Right lung (tissue), 5 donors: Measurements from ENCODE around the gene COL20A1. TPM values are rescaled to one million over a fixed set of nuclear protein-coding genes. Genes with fewer than 3 reads are reported as not detected.

ENCODE experiments used
- DNase-seq, 2 donors: peaks; one replicate each; pipeline ENCODE4 v3.0.0-alpha.2; 2013
- polyA plus RNA-seq, 5 donors: library from polyadenylated mRNA; unstranded; fragments of 120-200 nt; gene quantifications; one replicate each; pipeline versions ENCODE4 v1.2.1 to v1.2.3, GENCODE V29; 2013; ENCODE audit warnings: inconsistent platforms in 1 of 5, low replicate concordance in 1 of 5; ENCODE audit not compliant: insufficient read length in 5 of 5, insufficient read depth in 1 of 5

COL20A1 gene
- polyA plus RNA-seq, 5 donors: 0.06 to 0.73 (median 0.31) TPM

GRCh38 chr20:63307538-63308217 lies 14.7 kb downstream of the COL20A1 start:
- DNase-seq: no peak

- no peak for DNase-seq
Measured at GRCh38 chr20:63308218-63308911, 15.4 kb downstream of the COL20A1 start.

GRCh38 chr20:63309261-63310071 lies 16.5 kb downstream of the COL20A1 start:
- DNase-seq: peak; percentile 33 to 42

- DNase-seq: no peak
Measured at GRCh38 chr20:63310265-63310991, 17.4 kb downstream of the COL20A1 start.

GRCh38 chr20:63311186-63311832 lies 18.3 kb downstream of the COL20A1 start:
- DNase-seq: no peak

- no peak for DNase-seq
Measured at GRCh38 chr20:63311833-63312243, 18.9 kb downstream of the COL20A1 start.

GRCh38 chr20:63312273-63312672 lies 19.3 kb downstream of the COL20A1 start:
- no peak for DNase-seq

GRCh38 chr20:63312690-63313348 lies 19.8 kb downstream of the COL20A1 start:
- DNase-seq: peak; percentile 92 to 94

GRCh38 chr20:63313349-63314014 lies 20.5 kb downstream of the COL20A1 start:
- DNase-seq: no peak

GRCh38 chr20:63314015-63314471 lies 21.1 kb downstream of the COL20A1 start:
- DNase-seq: no peak

GRCh38 chr20:63314566-63315239 lies 21.7 kb downstream of the COL20A1 start:
- no peak for DNase-seq

- no peak for DNase-seq
Measured at GRCh38 chr20:63315240-63315689, 22.3 kb downstream of the COL20A1 start.

GRCh38 chr20:63315731-63316491 lies 22.9 kb downstream of the COL20A1 start:
- no peak for DNase-seq

GRCh38 chr20:63316502-63316921 lies 23.5 kb downstream of the COL20A1 start:
- no peak for DNase-seq

GRCh38 chr20:63317061-63317460 lies 24.1 kb downstream of the COL20A1 start:
- no peak for DNase-seq

GRCh38 chr20:63317601-63318291 lies 24.8 kb downstream of the COL20A1 start:
- DNase-seq: no peak

GRCh38 chr20:63318391-63319163 lies 25.6 kb downstream of the COL20A1 start:
- DNase-seq: no peak
